RWPE2 (cell line): ENCODE measurements around the gene CNTLN.
"Not testable (repeated sequence)": the region's sequence is repeated elsewhere in the genome, so short reads cannot be mapped to it uniquely, and the experiment has no call there.

ENCODE experiments used
- ATAC-seq: fragments of 200-7000 bp; cut with Tn5 transposase; 3 replicates; pipeline ENCODE4 v1.9.1; 2021; ENCODE audit warnings: low read depth
- DNase-seq: peaks from one replicate; pipeline ENCODE4 v3.0.0-alpha.2; 2020; ENCODE audit warnings: low spot score
- H3K27ac ChIP-seq: fragments of 450-650 bp; 2 replicates; pipeline ENCODE4 v1.5.1; 2017; ENCODE audit warnings: mild to moderate bottlenecking; ENCODE audit not compliant: poor library complexity, severe bottlenecking
- H3K27me3 ChIP-seq: fragments of 250-450 bp; sonication (Bioruptor Pico); 2 replicates; pipeline ENCODE4 v1.5.1; 2021; ENCODE audit warnings: mild to moderate bottlenecking, moderate library complexity; ENCODE audit not compliant: insufficient read depth, poor library complexity, severe bottlenecking
- H3K36me3 ChIP-seq: fragments of 250-450 bp; sonication (Bioruptor Pico); 2 replicates; pipeline ENCODE4 v1.5.1; 2020; ENCODE audit warnings: low read depth, mild to moderate bottlenecking, moderate library complexity
- H3K4me1 ChIP-seq: fragments of 250-450 bp; sonication (Bioruptor Pico); 2 replicates; pipeline ENCODE4 v1.5.1; 2021; ENCODE audit warnings: mild to moderate bottlenecking, moderate library complexity; ENCODE audit not compliant: insufficient read depth, poor library complexity, severe bottlenecking
- H3K4me3 ChIP-seq: fragments of 250-450 bp; sonication (Bioruptor Pico); 2 replicates; pipeline ENCODE4 v1.5.1; 2021; ENCODE audit warnings: mild to moderate bottlenecking, moderate library complexity; ENCODE audit not compliant: severe bottlenecking
- H3K9me3 ChIP-seq: fragments of 250-450 bp; sonication (Bioruptor Pico); 2 replicates; pipeline ENCODE4 v1.5.1; 2021; ENCODE audit warnings: mild to moderate bottlenecking, moderate library complexity; ENCODE audit not compliant: severe bottlenecking
- TF ChIP-seq, protein P1 (sequence below): fragments of 450-650 bp; IDR thresholded peaks from one replicate; pipeline ENCODE4 v1.5.1; 2017; ENCODE audit warnings: mild to moderate bottlenecking, moderate library complexity; ENCODE audit not compliant: poor library complexity, severe bottlenecking

CNTLN gene

DNA sequence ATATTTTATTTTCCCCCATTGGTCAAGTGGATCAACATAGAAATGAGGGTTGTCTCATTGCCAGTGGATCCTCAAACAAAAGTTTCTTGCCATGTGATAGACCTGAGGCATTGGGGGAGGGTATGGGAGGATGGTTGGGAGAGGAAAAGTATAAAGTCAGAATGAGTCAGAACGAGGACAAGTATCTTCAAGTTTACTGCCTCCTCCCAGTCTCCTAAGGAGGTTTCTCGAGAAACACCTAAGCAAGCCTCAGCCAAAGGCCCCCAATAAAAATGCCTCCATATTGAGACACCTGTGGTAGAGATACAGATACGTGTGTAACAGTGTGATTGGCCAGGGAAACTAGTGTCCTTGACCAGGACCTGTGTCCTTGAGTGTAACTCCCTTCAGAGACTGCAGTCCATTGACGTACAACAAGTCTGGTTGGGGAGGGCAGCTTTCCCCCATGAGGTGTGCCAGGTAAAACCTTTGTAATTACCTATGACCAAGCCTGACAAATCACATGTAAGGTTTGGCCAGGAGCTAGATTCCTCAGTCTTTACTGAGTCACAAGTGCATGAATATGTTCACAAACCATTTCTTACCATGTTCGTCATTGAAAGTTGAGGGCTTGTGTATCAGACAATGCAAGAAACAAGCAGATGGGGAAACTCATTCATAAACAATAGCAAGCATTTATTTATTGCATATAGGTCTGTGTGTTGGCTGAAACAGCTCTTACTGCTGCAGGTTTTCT, 245.5 kb downstream of the CNTLN start:
- DNase-seq = no peak
- Histone ChIP-seq H3K27ac (no peak overlapping the region), H3K36me3 (no peaks in the 10 kb centered on the region), H3K27me3 (no peaks in the 10 kb centered on the region), H3K4me1 (peaks cover 7% of the 10 kb centered on the region), H3K9me3 (no peaks in the 10 kb centered on the region), H3K4me3 (no peak overlapping the region)
- TF ChIP-seq, protein P1, sequence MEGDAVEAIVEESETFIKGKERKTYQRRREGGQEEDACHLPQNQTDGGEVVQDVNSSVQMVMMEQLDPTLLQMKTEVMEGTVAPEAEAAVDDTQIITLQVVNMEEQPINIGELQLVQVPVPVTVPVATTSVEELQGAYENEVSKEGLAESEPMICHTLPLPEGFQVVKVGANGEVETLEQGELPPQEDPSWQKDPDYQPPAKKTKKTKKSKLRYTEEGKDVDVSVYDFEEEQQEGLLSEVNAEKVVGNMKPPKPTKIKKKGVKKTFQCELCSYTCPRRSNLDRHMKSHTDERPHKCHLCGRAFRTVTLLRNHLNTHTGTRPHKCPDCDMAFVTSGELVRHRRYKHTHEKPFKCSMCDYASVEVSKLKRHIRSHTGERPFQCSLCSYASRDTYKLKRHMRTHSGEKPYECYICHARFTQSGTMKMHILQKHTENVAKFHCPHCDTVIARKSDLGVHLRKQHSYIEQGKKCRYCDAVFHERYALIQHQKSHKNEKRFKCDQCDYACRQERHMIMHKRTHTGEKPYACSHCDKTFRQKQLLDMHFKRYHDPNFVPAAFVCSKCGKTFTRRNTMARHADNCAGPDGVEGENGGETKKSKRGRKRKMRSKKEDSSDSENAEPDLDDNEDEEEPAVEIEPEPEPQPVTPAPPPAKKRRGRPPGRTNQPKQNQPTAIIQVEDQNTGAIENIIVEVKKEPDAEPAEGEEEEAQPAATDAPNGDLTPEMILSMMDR = no peak
- no peak for ATAC-seq

DNA sequence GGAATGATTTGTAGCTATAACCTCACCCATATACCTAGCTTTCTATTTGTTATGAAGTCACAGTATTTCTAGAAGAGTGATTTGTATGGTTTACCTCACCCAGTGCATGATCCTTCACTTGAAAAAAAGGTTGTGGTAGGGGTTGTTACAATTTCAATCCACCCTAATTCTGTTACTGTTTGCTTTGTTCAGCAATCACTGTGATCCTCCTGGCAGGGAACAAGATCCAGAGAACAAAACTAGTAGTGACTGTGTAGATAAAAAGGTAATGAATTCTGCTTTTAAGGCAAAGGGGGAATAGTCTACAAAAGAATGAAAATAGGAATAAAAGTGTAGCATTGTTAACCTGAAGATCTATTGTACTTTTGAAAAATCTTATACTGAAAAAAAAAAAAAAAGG, 252.7 kb downstream of the CNTLN start:
- Histone ChIP-seq H3K27me3 (no peaks in the 10 kb centered on the region), H3K9me3 (no peaks in the 10 kb centered on the region), H3K4me3 (no peak overlapping the region), H3K4me1 (no peaks in the 10 kb centered on the region), H3K27ac (no peak overlapping the region), H3K36me3 (no peaks in the 10 kb centered on the region)
- no peak for DNase-seq
- TF ChIP-seq, protein P1 = no peak
- no peak for ATAC-seq

DNA sequence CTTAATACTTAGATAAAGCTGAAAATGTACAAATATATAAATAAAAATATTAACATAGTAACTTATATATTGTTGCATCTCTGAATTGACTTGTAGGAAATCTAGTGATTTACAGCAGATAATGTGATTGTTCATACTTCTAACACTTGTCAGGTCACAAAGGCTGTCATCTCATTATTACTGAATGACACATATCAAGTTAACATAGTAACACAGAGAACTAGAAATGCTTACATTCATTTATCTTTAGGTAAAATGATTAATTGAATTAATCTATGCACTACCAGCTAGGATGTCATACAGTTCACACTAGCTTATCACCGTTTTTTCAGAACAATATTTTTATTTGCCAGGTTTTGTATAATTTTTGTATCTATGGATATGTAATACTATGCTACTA, 254.2 kb downstream of the CNTLN start:
- H3K27ac ChIP-seq = no peak overlapping the region
- no peaks in the 10 kb centered on the region for H3K36me3 ChIP-seq
- DNase-seq (no peak), ATAC-seq (no peak)
- TF ChIP-seq, protein P1 = no peak
- H3K9me3 ChIP-seq = no peaks in the 10 kb centered on the region
- H3K27me3 ChIP-seq = no peaks in the 10 kb centered on the region
- no peak overlapping the region for H3K4me3 ChIP-seq
- no peaks in the 10 kb centered on the region for H3K4me1 ChIP-seq

- H3K9me3 ChIP-seq = no peaks in the 10 kb centered on the region
- H3K27me3 ChIP-seq = no peaks in the 10 kb centered on the region
- H3K4me1 ChIP-seq = no peaks in the 10 kb centered on the region
- no peaks in the 10 kb centered on the region for H3K36me3 ChIP-seq
- no peak overlapping the region for H3K4me3 ChIP-seq
- TF ChIP-seq, protein P1 = no peak
- H3K27ac ChIP-seq = no peak overlapping the region
- ATAC-seq (no peak), DNase-seq (no peak)
Measured at GRCh38 chr9:17394881-17395510, 260.2 kb downstream of the CNTLN start.

GRCh38 chr9:17397166-17397728, 262.4 kb downstream of the CNTLN start:
- not testable (repeated sequence) for DNase-seq, H3K36me3 ChIP-seq, ATAC-seq, H3K4me3 ChIP-seq, H3K9me3 ChIP-seq, H3K27ac ChIP-seq, H3K27me3 ChIP-seq, H3K4me1 ChIP-seq
